Neuronal stem cell (in vitro differentiated cells): ENCODE measurements around the gene UQCC5.

Experiments used
- DNase-seq: peaks from one replicate; pipeline ENCODE4 v3.0.0-alpha.2; 2013; ENCODE audit warnings: low spot score
- H2AFZ ChIP-seq: one replicate; pipeline ENCODE4 v1.6.1; 2013; ENCODE audit warnings: mild to moderate bottlenecking, low read length, inconsistent platforms
- H2AK5ac ChIP-seq: 2 replicates; pipeline ENCODE4 v1.6.1; 2013; ENCODE audit warnings: low read depth, mild to moderate bottlenecking, inconsistent platforms, low read length, moderate library complexity, mixed read lengths
- H2BK120ac ChIP-seq: 2 replicates; pipeline ENCODE4 v1.6.1; 2013; ENCODE audit warnings: low read depth, mild to moderate bottlenecking, inconsistent platforms, low read length, moderate library complexity, mixed read lengths
- H2BK12ac ChIP-seq: one replicate; pipeline ENCODE4 v1.6.1; 2013; ENCODE audit warnings: low read length, inconsistent platforms
- H2BK15ac ChIP-seq: 2 replicates; pipeline ENCODE4 v1.6.1; 2013; ENCODE audit warnings: mild to moderate bottlenecking, low read length, inconsistent platforms, mixed read lengths
- H2BK5ac ChIP-seq: one replicate; pipeline ENCODE4 v1.6.1; 2013; ENCODE audit warnings: inconsistent platforms, mild to moderate bottlenecking, low read length, moderate library complexity
- H3K14ac ChIP-seq: one replicate; pipeline ENCODE4 v1.6.1; 2013; ENCODE audit warnings: low read length, inconsistent platforms
- H3K18ac ChIP-seq: 2 replicates; pipeline ENCODE4 v1.6.1; 2013; ENCODE audit warnings: low read length, inconsistent platforms
- H3K23ac ChIP-seq: 2 replicates; pipeline ENCODE4 v1.6.1; 2013; ENCODE audit warnings: low read depth, mild to moderate bottlenecking, mixed read lengths, low read length, inconsistent platforms; ENCODE audit not compliant: poor library complexity
- H3K27ac ChIP-seq: replicated peaks from 3 replicates; pipeline ENCODE4 v1.5.1; 2013; ENCODE audit warnings: low read length, inconsistent platforms
- H3K27me3 ChIP-seq, 3 experiments: 2 replicates each; pipeline ENCODE4 v1.6.1; 2013; ENCODE audit warnings: low read length in 3 of 3, mild to moderate bottlenecking in 2 of 3, inconsistent platforms in 1 of 3, low read depth in 1 of 3, mixed read lengths in 1 of 3, moderate library complexity in 1 of 3; ENCODE audit not compliant: control insufficient read depth in 3 of 3, insufficient read depth in 3 of 3
- H3K36me3 ChIP-seq, 2 donors: replicated peaks in 1 of 2; 2 replicates each; pipeline ENCODE4 v1.6.1; 2013; ENCODE audit warnings: low read length in 2 of 2; ENCODE audit not compliant: control insufficient read depth in 2 of 2, insufficient read depth in 2 of 2
- H3K4ac ChIP-seq: 2 replicates; pipeline ENCODE4 v1.6.1; 2013; ENCODE audit warnings: inconsistent platforms, mild to moderate bottlenecking, low read length, moderate library complexity
- H3K4me1 ChIP-seq, 2 donors: 1 replicate in 1 of 2; 2 replicates in 1 of 2; pipeline ENCODE4 v1.6.1; 2013; ENCODE audit warnings: low read length in 2 of 2, low read depth in 1 of 2; ENCODE audit not compliant: control insufficient read depth in 2 of 2, insufficient read depth in 1 of 2
- H3K4me2 ChIP-seq: one replicate; pipeline ENCODE4 v1.6.1; 2013; ENCODE audit warnings: mild to moderate bottlenecking, low read length, inconsistent platforms; ENCODE audit not compliant: insufficient read depth, poor library complexity, severe bottlenecking
- H3K4me3 ChIP-seq, 2 donors: 2 replicates each; pipeline ENCODE4 v1.5.1; 2013; ENCODE audit warnings: low read length in 2 of 2, mild to moderate bottlenecking in 2 of 2, inconsistent platforms in 1 of 2, moderate library complexity in 1 of 2
- H3K79me1 ChIP-seq: one replicate; pipeline ENCODE4 v1.6.1; 2013; ENCODE audit warnings: low read depth, mild to moderate bottlenecking, inconsistent platforms, low read length, moderate library complexity
- H3K9ac ChIP-seq: one replicate; pipeline ENCODE4 v1.6.1; 2013; ENCODE audit warnings: mild to moderate bottlenecking, low read depth, low read length, inconsistent platforms; ENCODE audit not compliant: poor library complexity
- H3K9me3 ChIP-seq, 2 donors: replicated peaks in 1 of 2; 2 replicates each; pipeline versions ENCODE3 to v1.6.1; 2013; ENCODE audit warnings: low read length in 2 of 2, mild to moderate bottlenecking in 2 of 2, inconsistent platforms in 1 of 2, low read depth in 1 of 2, mixed read lengths in 1 of 2, moderate library complexity in 1 of 2; ENCODE audit not compliant: control insufficient read depth in 2 of 2, insufficient read depth in 1 of 2
- H4K8ac ChIP-seq: one replicate; pipeline ENCODE4 v1.6.1; 2013; ENCODE audit warnings: low read depth, mild to moderate bottlenecking, inconsistent platforms, low read length, moderate library complexity
- H4K91ac ChIP-seq: one replicate; pipeline ENCODE4 v1.6.1; 2013; ENCODE audit warnings: low read length, low read depth, mild to moderate bottlenecking, inconsistent platforms; ENCODE audit not compliant: poor library complexity
- WGBS, 2 donors: extraction: QIAGEN DNeasy Blood & Tissue Kit; methylation state at CpG; one replicate each; pipeline ENCODE4 v1.1.7; 2013; ENCODE audit warnings: missing lambda C conversion rate in 2 of 2, mixed read lengths in 1 of 2; ENCODE audit not compliant: insufficient read length in 2 of 2, insufficient replicate concordance in 1 of 2; ENCODE audit errors: extremely low coverage in 2 of 2; 5-methylcytosine and 5-hydroxymethylcytosine counted together

UQCC5 gene

DNA sequence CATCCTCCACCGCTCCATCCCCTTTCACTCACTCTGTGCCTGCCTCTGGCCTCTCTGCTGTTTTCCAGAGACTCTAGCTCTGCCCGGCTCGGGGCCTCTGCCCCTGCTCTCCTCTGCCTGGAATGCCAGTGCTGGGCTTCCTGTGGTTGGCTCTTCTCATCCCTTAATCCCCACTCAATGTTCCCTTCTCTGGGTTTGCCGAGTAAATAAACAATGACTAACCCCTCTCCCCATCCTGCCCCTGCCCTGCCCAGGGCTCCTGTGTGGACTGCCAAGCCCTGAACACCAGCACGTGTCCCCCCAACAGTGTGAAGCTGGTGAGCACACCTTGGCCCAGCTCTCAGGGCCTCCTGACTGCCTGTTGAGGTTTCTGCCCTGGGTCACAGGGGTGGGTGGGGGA is 29.0 kb upstream of the UQCC5 start:
- H2BK5ac ChIP-seq = peak overlapping the region; percentile 39
- no CpG with 5 or more reads among the region's 5 CpGs for WGBS, 2 donors
- no peak overlapping the region for H3K27ac ChIP-seq

GRCh38 chr3:52509753-52510328 is 26.6 kb upstream of the UQCC5 start:
- peaks cover 0 to 53% (median 0%) of the 10 kb centered on the region in 3 experiments for H3K27me3 ChIP-seq
- H2AK5ac ChIP-seq = peak overlapping the region; percentile 81
- peak overlapping the region; percentile 65 for H4K8ac ChIP-seq
- H3K27ac ChIP-seq = no peak overlapping the region
- peak overlapping the region; percentile 23 for H3K4ac ChIP-seq
- H2BK15ac ChIP-seq = no peak overlapping the region
- H2AFZ ChIP-seq = no peak overlapping the region
- H3K79me1 ChIP-seq = peaks cover 2% of the 10 kb centered on the region
- no CpG with 5 or more reads among the region's 12 CpGs for WGBS, 2 donors
- H3K14ac ChIP-seq = peak overlapping the region; percentile 21
- peak overlapping the region; percentile 58 for H2BK12ac ChIP-seq
- H3K23ac ChIP-seq = peak overlapping the region; percentile 93
- H2BK120ac ChIP-seq = peak overlapping the region; percentile 81
- H3K4me1 ChIP-seq = peaks cover 0 to 10% of the 10 kb centered on the region in 2 donors
- H3K36me3 ChIP-seq = no peaks in the 10 kb centered on the region
- peak overlapping the region; percentile 39 for H2BK5ac ChIP-seq
- no peak for DNase-seq
- H3K9ac ChIP-seq = peak overlapping the region; percentile 21
- H3K4me3 ChIP-seq = no peak overlapping the region
- peak overlapping the region; percentile 64 for H4K91ac ChIP-seq
- no peak overlapping the region for H3K4me2 ChIP-seq
- H3K18ac ChIP-seq = peak overlapping the region; percentile 80
- H3K9me3 ChIP-seq = no peaks in the 10 kb centered on the region

More for the DNA sequence above, 29.0 kb upstream of the UQCC5 start:
- no peak overlapping the region for H3K14ac ChIP-seq
- H3K4me2 ChIP-seq = no peak overlapping the region
- DNase-seq = no peak
- no peak overlapping the region for H2BK120ac ChIP-seq
- H2BK15ac ChIP-seq = peak overlapping the region; percentile 92
- H3K4ac ChIP-seq = no peak overlapping the region
- no peak overlapping the region for H3K9ac ChIP-seq
- H3K4me1 ChIP-seq = peaks cover 0 to 17% of the 10 kb centered on the region in 2 donors
- peak overlapping the region; percentile 73 for H2BK12ac ChIP-seq
- peaks cover 0 to 35% (median 0%) of the 10 kb centered on the region in 3 experiments for H3K27me3 ChIP-seq
- no peaks in the 10 kb centered on the region for H3K36me3 ChIP-seq
- H4K8ac ChIP-seq = no peak overlapping the region
- H3K18ac ChIP-seq = peak overlapping the region; percentile 83
- H4K91ac ChIP-seq = no peak overlapping the region
- H3K79me1 ChIP-seq = peaks cover 2% of the 10 kb centered on the region
- no peak overlapping the region for H2AFZ ChIP-seq
- H2AK5ac ChIP-seq = peak overlapping the region; percentile 97
- H3K4me3 ChIP-seq = no peak overlapping the region
- H3K9me3 ChIP-seq = no peaks in the 10 kb centered on the region
- peak overlapping the region; percentile 43 for H3K23ac ChIP-seq

DNA sequence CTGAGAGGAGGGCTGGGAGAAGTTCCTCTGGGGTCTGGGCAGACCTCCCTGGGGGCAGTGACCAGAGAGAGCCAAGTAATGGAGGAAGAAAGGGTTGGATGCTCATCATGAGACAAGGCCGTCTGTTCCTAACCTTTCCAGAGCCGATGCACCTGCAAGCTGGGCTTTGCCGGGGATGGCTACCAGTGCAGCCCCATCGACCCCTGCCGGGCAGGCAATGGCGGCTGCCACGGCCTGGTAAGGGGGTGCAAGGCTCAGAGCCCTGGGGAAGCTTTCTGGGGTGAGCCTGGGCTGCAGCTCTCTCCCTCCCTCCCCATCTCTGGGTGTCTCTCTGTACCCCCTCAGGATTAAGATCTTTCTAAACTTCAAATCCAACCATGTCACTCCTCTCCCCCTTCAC is 24.9 kb upstream of the UQCC5 start:
- Histone ChIP-seq H3K14ac (peak overlapping the region; percentile 21), H2BK5ac (no peak overlapping the region), H3K27me3 (peaks cover 0 to 65% (median 0%) of the 10 kb centered on the region in 3 experiments), H3K36me3 (no peaks in the 10 kb centered on the region), H3K4me2 (no peak overlapping the region), H3K9me3 (no peaks in the 10 kb centered on the region), H2BK120ac (no peak overlapping the region), H4K91ac (no peak overlapping the region), H3K27ac (no peak overlapping the region), H3K79me1 (peaks cover 2% of the 10 kb centered on the region), H3K4ac (peak overlapping the region; percentile 76), H3K18ac (peak overlapping the region; percentile 48), H3K4me1 (peaks cover 0 to 8% of the 10 kb centered on the region in 2 donors), H2BK12ac (no peak overlapping the region), H2AFZ (no peak overlapping the region), H3K4me3 (no peak overlapping the region), H3K23ac (no peak overlapping the region), H3K9ac (no peak overlapping the region), H2BK15ac (no peak overlapping the region), H2AK5ac (peak overlapping the region; percentile 46), H4K8ac (no peak overlapping the region)
- WGBS, 2 donors = no CpG with 5 or more reads among the region's 7 CpGs
- DNase-seq = no peak

GRCh38 chr3:52512105-52512504 is 24.3 kb upstream of the UQCC5 start:
- no peaks in the 10 kb centered on the region for H3K79me1 ChIP-seq
- H3K27ac ChIP-seq = no peak overlapping the region
- H3K18ac ChIP-seq = peak overlapping the region; percentile 80
- H3K4me3 ChIP-seq = no peak overlapping the region
- peak overlapping the region; percentile 48 for H2BK5ac ChIP-seq
- WGBS, 2 donors = no CpG with 5 or more reads among the region's 8 CpGs
- no peak overlapping the region for H2AFZ ChIP-seq
- no peak overlapping the region for H4K8ac ChIP-seq
- H3K9ac ChIP-seq = peak overlapping the region; percentile 77
- peak overlapping the region; percentile 84 for H2BK12ac ChIP-seq
- no peak overlapping the region for H3K4me2 ChIP-seq
- H3K23ac ChIP-seq = no peak overlapping the region
- H3K14ac ChIP-seq = no peak overlapping the region
- no peak overlapping the region for H3K4ac ChIP-seq
- H3K9me3 ChIP-seq = no peaks in the 10 kb centered on the region
- peaks cover 0 to 3% of the 10 kb centered on the region in 2 donors for H3K4me1 ChIP-seq
- H2AK5ac ChIP-seq = peak overlapping the region; percentile 52
- no peak for DNase-seq
- peak overlapping the region; percentile 53 for H4K91ac ChIP-seq
- no peak overlapping the region for H2BK15ac ChIP-seq
- peaks cover 0 to 69% (median 0%) of the 10 kb centered on the region in 3 experiments for H3K27me3 ChIP-seq
- H2BK120ac ChIP-seq = no peak overlapping the region
- no peaks in the 10 kb centered on the region for H3K36me3 ChIP-seq
